ENCODE measurements around the gene FBL.
A peak's percentile ranks its signal among the peaks of the same experiment; 100 is the strongest.

The FBL gene

GRCh38 chr19:39845584-39845932 lies 621 bp downstream of the FBL start:
- TF ChIP-seq CTCF (IDR thresholded peaks at IDR 0.05), result no peak
- H3K27ac ChIP-seq, result no peak overlapping the region
- H3K27me3 ChIP-seq, result peaks cover 9% of the 10 kb centered on the region
- peak overlapping the region; percentile 69 to 84 for H3K4me3 ChIP-seq (ENCODE audit: low read depth in 1 of 2, low read length in 1 of 2)
- H3K4me1 ChIP-seq (ENCODE audit: control insufficient read depth in 1 of 2, insufficient read depth in 1 of 2, low read depth in 1 of 2, low read length in 1 of 2), result peaks cover 22 to 24% of the 10 kb centered on the region in 2 experiments
- H3K36me3 ChIP-seq, result no peaks in the 10 kb centered on the region
- no peaks in the 10 kb centered on the region for H3K9me3 ChIP-seq

GRCh38 chr19:39845172-39845571 lies 1.0 kb downstream of the FBL start:
- Histone ChIP-seq H3K4me3 (ENCODE audit: low read depth in 1 of 2, low read length in 1 of 2) (no peak overlapping the region), H3K36me3 (no peaks in the 10 kb centered on the region), H3K27me3 (peaks cover 9% of the 10 kb centered on the region), H3K27ac (no peak overlapping the region), H3K4me1 (ENCODE audit: control insufficient read depth in 1 of 2, insufficient read depth in 1 of 2, low read depth in 1 of 2, low read length in 1 of 2) (peaks cover 22 to 24% of the 10 kb centered on the region in 2 experiments), H3K9me3 (no peaks in the 10 kb centered on the region)
- no peak for TF ChIP-seq CTCF (IDR thresholded peaks at IDR 0.05)

- H3K27ac ChIP-seq, result no peak overlapping the region
- no peaks in the 10 kb centered on the region for H3K36me3 ChIP-seq
- H3K27me3 ChIP-seq, result peaks cover 5% of the 10 kb centered on the region
- peak; percentile 33 for TF ChIP-seq CTCF (IDR thresholded peaks at IDR 0.05)
- peaks cover 22 to 24% of the 10 kb centered on the region in 2 experiments for H3K4me1 ChIP-seq (ENCODE audit: control insufficient read depth in 1 of 2, insufficient read depth in 1 of 2, low read depth in 1 of 2, low read length in 1 of 2)
- no peaks in the 10 kb centered on the region for H3K9me3 ChIP-seq
- no peak overlapping the region for H3K4me3 ChIP-seq (ENCODE audit: low read depth in 1 of 2, low read length in 1 of 2)
These were observed 2.0 kb downstream of the FBL start for GRCh38 chr19:39843919-39844793.

DNA sequence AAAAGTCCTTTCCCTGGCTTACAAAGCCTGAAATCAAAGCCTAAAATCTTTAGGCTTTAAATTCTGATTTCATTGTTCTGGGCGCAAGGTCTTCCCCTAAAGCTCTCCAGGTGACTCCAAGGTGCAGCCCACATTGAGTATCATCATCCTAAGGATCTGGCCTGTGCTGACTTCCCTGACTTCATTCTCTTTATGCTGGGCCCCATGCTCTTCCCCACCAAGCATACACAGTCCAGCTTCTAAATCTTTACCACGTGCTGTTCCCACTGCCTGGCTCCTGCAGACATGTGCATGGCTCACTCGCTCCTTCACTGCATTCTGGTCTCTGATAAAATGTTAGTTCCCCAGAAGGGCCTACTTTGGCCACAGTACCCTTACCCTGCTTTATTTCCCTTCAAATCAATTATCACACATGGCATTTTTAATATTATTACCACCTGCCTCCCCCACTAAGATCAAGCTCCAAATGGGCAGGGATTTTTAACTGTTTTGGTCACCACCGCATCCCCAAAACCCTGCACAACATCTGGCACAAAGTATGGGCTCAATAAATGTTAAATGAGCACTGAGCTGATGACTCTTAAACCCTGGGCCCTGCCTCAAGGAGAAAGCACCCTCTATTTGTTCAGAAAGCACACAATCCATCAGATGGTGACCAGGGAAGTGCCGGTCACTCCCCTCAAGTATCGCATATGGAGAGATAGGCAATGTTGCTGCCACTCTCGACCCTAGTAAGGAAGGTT lies 3.3 kb downstream of the FBL start:
- no peak overlapping the region for H3K27ac ChIP-seq
- no peaks in the 10 kb centered on the region for H3K9me3 ChIP-seq
- peaks cover 22 to 24% of the 10 kb centered on the region in 2 experiments for H3K4me1 ChIP-seq (ENCODE audit: control insufficient read depth in 1 of 2, insufficient read depth in 1 of 2, low read depth in 1 of 2, low read length in 1 of 2)
- H3K4me3 ChIP-seq (ENCODE audit: low read depth in 1 of 2, low read length in 1 of 2), result no peak overlapping the region
- H3K27me3 ChIP-seq, result no peaks in the 10 kb centered on the region
- H3K36me3 ChIP-seq, result no peaks in the 10 kb centered on the region
- no peak for TF ChIP-seq CTCF (IDR thresholded peaks at IDR 0.05)

- H3K4me1 ChIP-seq (ENCODE audit: control insufficient read depth in 1 of 2, insufficient read depth in 1 of 2, low read depth in 1 of 2, low read length in 1 of 2), result peaks cover 10 to 13% of the 10 kb centered on the region in 2 experiments
- H3K27me3 ChIP-seq, result no peaks in the 10 kb centered on the region
- no peak overlapping the region for H3K4me3 ChIP-seq (ENCODE audit: low read depth in 1 of 2, low read length in 1 of 2)
- TF ChIP-seq CTCF (IDR thresholded peaks at IDR 0.05), result no peak
- no peak overlapping the region for H3K27ac ChIP-seq
- no peaks in the 10 kb centered on the region for H3K9me3 ChIP-seq
- H3K36me3 ChIP-seq, result no peaks in the 10 kb centered on the region
These were observed 5.1 kb downstream of the FBL start for GRCh38 chr19:39841041-39841440.

All from neutrophil (primary cell).